ENCODE results near the gene SUSD6. TPM values are rescaled to one million over a fixed set of nuclear protein-coding genes. Genes with fewer than 3 reads are reported as not detected.

SUSD6 gene
- total and polyA plus RNA-seq, 9 of the 15 experiments (the other 6 are each of a cell fraction or from before 2014, with no cell fraction given): 2.9 to 20.7 (median 5.6) TPM

GRCh38 chr14:69640931-69641330 is 29.5 kb downstream of the SUSD6 start (continued):
- TF ChIP-seq ARID3A (IDR thresholded peaks at IDR 0.05; ENCODE audit: borderline replicate concordance, low read depth, low read length) (no peak), ZFP36 (IDR thresholded peaks at IDR 0.05; ENCODE audit: low read depth, low read length, partially characterized antibody) (peak; percentile 25), CBX1 (IDR thresholded peaks at IDR 0.05; ENCODE audit: low read depth) (peak; percentile 68; the same call in 1 of the 2 replicates), USF1 (CRISPR knock-in tag; IDR thresholded peaks at IDR 0.05) (no peak), SNIP1 (IDR thresholded peaks at IDR 0.05; ENCODE audit: low read depth) (no peak), TCF3 (CRISPR knock-in tag; IDR thresholded peaks at IDR 0.05) (no peak), E4F1 (CRISPR knock-in tag; IDR thresholded peaks at IDR 0.05; ENCODE audit: borderline replicate concordance) (no peak), HDAC8 (tag; IDR thresholded peaks at IDR 0.05) (no peak), POLR2G (IDR thresholded peaks at IDR 0.05; ENCODE audit: low read depth, low read length) (no peak), ZNF280A (IDR thresholded peaks at IDR 0.05; ENCODE audit: low read depth, partially characterized antibody) (peak; percentile 32), MYBL2 (IDR thresholded peaks at IDR 0.05; ENCODE audit: low read depth) (no peak), MYBL2 (CRISPR knock-in tag; IDR thresholded peaks at IDR 0.05; ENCODE audit: borderline replicate concordance) (no peak), CBX3 (IDR thresholded peaks at IDR 0.05; ENCODE audit: borderline replicate concordance in 1 of 2, low read length in 2 of 2) (peak in 1 of 2 experiments; percentile 98; a peak in 2 of 3 replicates), CBX5 (IDR thresholded peaks at IDR 0.05; ENCODE audit: borderline replicate concordance, low read depth) (peak; percentile 90), GATA2 (CRISPR knock-in tag; IDR thresholded peaks at IDR 0.05) (no peak), BCOR (IDR thresholded peaks at IDR 0.05) (no peak), CHAMP1 (IDR thresholded peaks at IDR 0.05) (peak; percentile 34; the same call in 1 of the 2 replicates), EP400 (IDR thresholded peaks at IDR 0.05) (no peak), HDAC6 (IDR thresholded peaks at IDR 0.05; ENCODE audit: low read depth, low read length) (no peak), ETV6 (IDR thresholded peaks at IDR 0.05; ENCODE audit: borderline replicate concordance in 1 of 2, low read depth in 2 of 2, low read length in 1 of 2) (no peak), ETV6 (CRISPR knock-in tag; IDR thresholded peaks at IDR 0.05; ENCODE audit: borderline replicate concordance) (no peak)
